Neural progenitor cell (in vitro differentiated cells): ENCODE measurements around the gene CARMIL1.

ENCODE experiments used
- CTCF ChIP-seq: fragments of 200-600 bp; sonication (generic); IDR thresholded peaks from 2 replicates; pipeline ENCODE4 v1.5.1; 2017; ENCODE audit warnings: antibody characterized with exemption, mild to moderate bottlenecking
- EZH2 ChIP-seq: fragments of 200-600 bp; sonication (generic); IDR thresholded peaks from 2 replicates; pipeline ENCODE4 v1.6.1; 2017; ENCODE audit warnings: antibody characterized with exemption, mild to moderate bottlenecking, moderate library complexity
- EZH2phosphoT487 ChIP-seq: fragments of 200-600 bp; sonication (generic); IDR thresholded peaks from 2 replicates; pipeline ENCODE4 v1.6.1; 2017; ENCODE audit warnings: antibody characterized with exemption

GRCh38 chr6:25401711-25402110 is 122.5 kb downstream of the CARMIL1 start:
- TF ChIP-seq CTCF (no peak), EZH2 (no peak), EZH2phosphoT487 (no peak)
